ENCODE results near the gene STIM1. TPM values are rescaled to one million over a fixed set of nuclear protein-coding genes. Genes with fewer than 3 reads are reported as not detected.

Gene STIM1
- total and polyA plus RNA-seq, 12 donors, result 11.9 to 55.7 (median 37.4) TPM

DNA sequence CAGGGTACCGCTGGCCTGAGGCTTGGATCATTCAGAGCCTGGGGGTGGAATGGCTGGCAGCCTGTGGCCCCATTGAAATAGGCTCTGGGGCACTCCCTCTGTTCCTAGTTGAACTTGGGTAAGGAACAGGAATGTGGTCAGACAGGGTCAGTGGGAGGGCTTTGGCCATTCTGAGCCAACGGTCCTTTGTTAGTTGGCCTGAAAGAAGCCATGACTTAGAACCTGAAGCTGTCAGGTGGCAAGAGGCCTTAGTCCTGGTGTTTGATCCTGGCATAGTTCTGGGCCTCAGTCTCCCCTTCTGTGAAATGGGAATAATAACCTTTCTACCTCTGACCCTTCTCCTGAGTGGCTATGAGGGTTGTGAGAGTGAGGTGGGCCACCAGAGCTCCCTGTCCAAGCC, 38.8 kb upstream of the STIM1 start:
- intact Hi-C loops (cut with DNase I), result no loop called here
- Histone ChIP-seq H3K36me3 (peaks cover 0 to 7% (median 0%) of the 10 kb centered on the region in 9 donors), H3K27ac (peak overlapping the region in 4 of 10 donors; percentile 50 to 68 (median 66)), H3K4me1 (peaks cover 0 to 36% (median 5%) of the 10 kb centered on the region in 9 donors), H3K9me3 (no peaks in the 10 kb centered on the region), H3K27me3 (no peaks in the 10 kb centered on the region), H3K4me3 (no peak overlapping the region)
- WGBS, 2 donors, result 91 to 100% methylated on average over 2 of the region's 2 CpGs
- TF ChIP-seq, protein P1, sequence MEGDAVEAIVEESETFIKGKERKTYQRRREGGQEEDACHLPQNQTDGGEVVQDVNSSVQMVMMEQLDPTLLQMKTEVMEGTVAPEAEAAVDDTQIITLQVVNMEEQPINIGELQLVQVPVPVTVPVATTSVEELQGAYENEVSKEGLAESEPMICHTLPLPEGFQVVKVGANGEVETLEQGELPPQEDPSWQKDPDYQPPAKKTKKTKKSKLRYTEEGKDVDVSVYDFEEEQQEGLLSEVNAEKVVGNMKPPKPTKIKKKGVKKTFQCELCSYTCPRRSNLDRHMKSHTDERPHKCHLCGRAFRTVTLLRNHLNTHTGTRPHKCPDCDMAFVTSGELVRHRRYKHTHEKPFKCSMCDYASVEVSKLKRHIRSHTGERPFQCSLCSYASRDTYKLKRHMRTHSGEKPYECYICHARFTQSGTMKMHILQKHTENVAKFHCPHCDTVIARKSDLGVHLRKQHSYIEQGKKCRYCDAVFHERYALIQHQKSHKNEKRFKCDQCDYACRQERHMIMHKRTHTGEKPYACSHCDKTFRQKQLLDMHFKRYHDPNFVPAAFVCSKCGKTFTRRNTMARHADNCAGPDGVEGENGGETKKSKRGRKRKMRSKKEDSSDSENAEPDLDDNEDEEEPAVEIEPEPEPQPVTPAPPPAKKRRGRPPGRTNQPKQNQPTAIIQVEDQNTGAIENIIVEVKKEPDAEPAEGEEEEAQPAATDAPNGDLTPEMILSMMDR (IDR thresholded peaks at IDR 0.05), result no peak
- ATAC-seq (no peak), DNase-seq (no peak)

DNA sequence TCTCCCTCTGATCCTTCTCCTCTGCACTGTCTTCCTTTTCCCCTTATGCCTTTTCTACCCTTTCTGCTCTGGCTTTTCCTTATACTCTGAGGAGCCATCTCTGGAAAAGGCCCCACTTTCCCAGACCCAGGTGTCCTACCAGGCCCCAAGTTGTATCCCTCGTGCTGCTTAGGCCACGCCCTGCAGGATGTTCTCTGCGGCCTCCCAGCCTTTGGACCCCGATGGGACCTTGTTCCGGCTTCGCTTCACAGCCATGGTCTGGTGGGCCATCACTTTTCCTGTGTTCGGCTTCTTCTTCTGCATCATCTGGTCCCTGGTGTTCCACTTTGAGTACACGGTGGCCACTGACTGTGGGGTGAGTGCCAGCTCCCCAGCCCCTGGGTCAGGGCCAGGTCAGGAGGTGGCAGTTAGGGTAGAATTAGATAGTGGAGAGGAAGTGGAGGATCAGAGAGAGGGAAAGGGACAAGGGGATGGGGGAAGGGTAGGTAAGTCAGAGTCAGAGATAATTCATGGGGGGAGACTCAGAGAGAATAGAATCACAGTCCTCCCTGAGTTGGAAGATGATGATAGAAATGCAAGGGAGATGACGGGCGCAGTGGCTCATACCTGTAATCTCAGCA, 38.2 kb upstream of the STIM1 start:
- TF ChIP-seq, protein P1 (IDR thresholded peaks at IDR 0.05), result no peak
- intact Hi-C loops (cut with DNase I), result no loop called here

DNA sequence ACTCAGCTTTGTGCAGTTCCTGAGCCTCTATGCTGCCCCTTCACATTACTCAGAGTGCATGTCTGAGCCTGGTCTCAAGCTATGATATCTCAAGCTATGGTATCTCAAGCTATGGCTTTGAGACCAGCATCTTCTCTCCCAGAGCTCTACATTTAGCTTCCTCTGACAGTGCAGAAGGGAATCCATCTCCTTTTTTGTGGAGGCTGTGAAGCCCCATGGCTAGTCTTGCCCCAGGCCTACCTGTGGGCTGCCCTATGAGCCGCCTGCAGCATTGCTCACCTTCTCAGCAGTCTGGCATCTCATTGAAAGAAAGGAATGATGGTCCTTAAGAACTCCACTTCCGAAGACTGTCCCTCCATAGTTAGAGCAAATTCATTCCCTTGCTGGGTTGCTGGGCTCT, 34.5 kb upstream of the STIM1 start:
- H3K27me3 ChIP-seq, result no peaks in the 10 kb centered on the region
- DNase-seq (no peak), ATAC-seq (no peak)
- H3K27ac ChIP-seq, result no peak overlapping the region
- no peak overlapping the region for H3K4me3 ChIP-seq
- H3K9me3 ChIP-seq, result no peaks in the 10 kb centered on the region
- H3K36me3 ChIP-seq, result peaks cover 0 to 15% (median 0%) of the 10 kb centered on the region in 9 donors
- WGBS, 2 donors, result 98 to 100% methylated on average over 2 of the region's 2 CpGs
- TF ChIP-seq, protein P1 (IDR thresholded peaks at IDR 0.05), result no peak
- intact Hi-C loops (cut with DNase I), result no loop called here
- peaks cover 0 to 20% (median 5%) of the 10 kb centered on the region in 9 donors for H3K4me1 ChIP-seq

More for the DNA sequence above, 38.2 kb upstream of the STIM1 start:
- no peak for ATAC-seq
- H3K4me3 ChIP-seq, result no peak overlapping the region
- H3K9me3 ChIP-seq, result no peaks in the 10 kb centered on the region
- no peaks in the 10 kb centered on the region for H3K27me3 ChIP-seq
- DNase-seq, result no peak
- H3K4me1 ChIP-seq, result peaks cover 0 to 30% (median 5%) of the 10 kb centered on the region in 9 donors
- 86 to 91% methylated on average over 10 of the region's 10 CpGs for WGBS, 2 donors
- no peak overlapping the region for H3K27ac ChIP-seq
- peaks cover 0 to 7% (median 0%) of the 10 kb centered on the region in 9 donors for H3K36me3 ChIP-seq

DNA sequence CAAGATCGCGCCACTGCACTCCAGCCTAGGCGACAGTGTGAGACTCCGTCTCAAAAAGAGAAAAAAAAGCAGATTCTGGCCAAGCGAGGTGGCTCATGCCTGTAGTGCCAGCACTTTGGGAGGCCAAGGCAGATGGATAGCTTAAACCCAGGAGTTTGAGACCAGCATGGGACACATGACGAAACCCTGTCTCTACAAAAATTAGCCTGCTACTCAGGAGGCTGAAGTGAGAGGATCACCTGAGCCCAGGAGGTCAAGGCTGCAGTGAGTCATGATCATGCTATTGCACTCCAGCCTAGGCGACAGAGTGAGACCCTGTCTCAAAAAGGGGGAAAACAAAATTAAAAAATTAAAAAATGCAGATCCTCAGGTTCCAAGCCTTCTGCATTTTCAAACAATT, 33.2 kb upstream of the STIM1 start:
- DNase-seq, result no peak
- Histone ChIP-seq H3K36me3 (peaks cover 0 to 26% (median 8%) of the 10 kb centered on the region in 9 donors), H3K4me1 (peaks cover 0 to 24% (median 0%) of the 10 kb centered on the region in 9 donors), H3K27ac (no peak overlapping the region), H3K4me3 (no peak overlapping the region), H3K27me3 (no peaks in the 10 kb centered on the region), H3K9me3 (no peaks in the 10 kb centered on the region)
- WGBS, 2 donors, result 96 to 99% methylated on average over 7 of the region's 7 CpGs
- TF ChIP-seq, protein P1 (IDR thresholded peaks at IDR 0.05), result no peak
- ATAC-seq, result no peak
- intact Hi-C loops (cut with DNase I), result no loop called here

Measured in heart right ventricle (tissue), 16 donors.